Spinal cord (tissue), 10 donors: ENCODE data around the gene NUP54. TPM values are rescaled to one million over a fixed set of nuclear protein-coding genes. Genes with fewer than 3 reads are reported as not detected.

Source experiments
- DNase-seq, 6 donors: peaks; one replicate each; pipeline versions ENCODE4 v3.0.0 to v3.0.0-alpha.2; 2013 to 2015; ENCODE audit warnings: low spot score in 6 of 6, low read depth in 4 of 6
- H3K27ac ChIP-seq: one replicate; pipeline ENCODE4 v1.5.1; 2013; ENCODE audit warnings: low read depth, low read length, control low read depth
- H3K27me3 ChIP-seq: one replicate; pipeline ENCODE4 v1.6.1; 2013; ENCODE audit warnings: low read length; ENCODE audit not compliant: control insufficient read depth, insufficient read depth
- H3K36me3 ChIP-seq: one replicate; pipeline ENCODE4 v1.6.1; 2013; ENCODE audit warnings: low read length; ENCODE audit not compliant: control insufficient read depth, insufficient read depth
- H3K4me1 ChIP-seq: one replicate; pipeline ENCODE4 v1.6.1; 2013; ENCODE audit warnings: low read length; ENCODE audit not compliant: control insufficient read depth, insufficient read depth
- H3K4me3 ChIP-seq: one replicate; pipeline ENCODE4 v1.5.1; 2013; ENCODE audit warnings: low read depth, low read length, control low read depth
- H3K9me3 ChIP-seq: one replicate; pipeline ENCODE4 v1.6.1; 2013; ENCODE audit warnings: low read length; ENCODE audit not compliant: control insufficient read depth, insufficient read depth
- WGBS: methylation state at CpG from one replicate; pipeline ENCODE4 v1.1.5; 2013; ENCODE audit warnings: missing lambda C conversion rate; ENCODE audit not compliant: insufficient coverage; 5-methylcytosine and 5-hydroxymethylcytosine counted together
- polyA plus RNA-seq, 2 donors: library from polyadenylated mRNA; unstranded; fragments of 120-200 nt; gene quantifications; one replicate each; pipeline ENCODE4 v1.2.1, GENCODE V29; 2013; ENCODE audit not compliant: insufficient read length in 2 of 2
- total RNA-seq, 2 donors: library from RNA; depleted of rRNA in 1 of 2; stranded (reverse); fragments of 120-200 nt in 1 of 2; fragments of >200 nt in 1 of 2; gene quantifications; one replicate each; pipeline versions ENCODE4 v1.2.3 to v1.2.4, GENCODE V29; 2013 to 2014
- donor health status: healthy.

The NUP54 gene
- total and polyA plus RNA-seq, 4 donors = 45.5 to 87.4 (median 56.2) TPM

GRCh38 chr4:76083386-76083988 lies 64.7 kb downstream of the NUP54 start:
- no CpG with 5 or more reads among the region's 3 CpGs for WGBS
- Histone ChIP-seq H3K9me3 (no peaks in the 10 kb centered on the region), H3K27me3 (no peaks in the 10 kb centered on the region), H3K27ac (no peak overlapping the region), H3K4me1 (peaks cover 6% of the 10 kb centered on the region), H3K36me3 (no peaks in the 10 kb centered on the region), H3K4me3 (no peak overlapping the region)
- no peak for DNase-seq

GRCh38 chr4:76078033-76078613 lies 70.1 kb downstream of the NUP54 start:
- no peaks in the 10 kb centered on the region for H3K9me3 ChIP-seq
- 89% methylated on average over 1 of the region's 4 CpGs for WGBS
- H3K27ac ChIP-seq = no peak overlapping the region
- H3K36me3 ChIP-seq = no peaks in the 10 kb centered on the region
- H3K4me3 ChIP-seq = no peak overlapping the region
- H3K4me1 ChIP-seq = no peaks in the 10 kb centered on the region
- no peak for DNase-seq
- H3K27me3 ChIP-seq = no peaks in the 10 kb centered on the region

GRCh38 chr4:76074993-76075600 lies 73.1 kb downstream of the NUP54 start:
- Histone ChIP-seq H3K27ac (no peak overlapping the region), H3K9me3 (no peaks in the 10 kb centered on the region), H3K27me3 (no peaks in the 10 kb centered on the region), H3K4me1 (no peaks in the 10 kb centered on the region), H3K4me3 (no peak overlapping the region), H3K36me3 (no peaks in the 10 kb centered on the region)
- DNase-seq = no peak
- 83% methylated on average over 1 of the region's 4 CpGs for WGBS

- H3K4me3 ChIP-seq = no peak within 1 kb of the TSS
- H3K27ac ChIP-seq = no peak within 1 kb of the TSS
- no peaks in the 10 kb centered on the region for H3K9me3 ChIP-seq
- no peaks in the 10 kb centered on the region for H3K27me3 ChIP-seq
- DNase-seq = peak in 1 of 6 donors; percentile 69
- no peaks in the 10 kb centered on the region for H3K4me1 ChIP-seq
- no peaks in the 10 kb centered on the region for H3K36me3 ChIP-seq
- WGBS = no CpG with 5 or more reads among the region's 1 CpG
Observed at GRCh38 chr4:76074468-76074867, 73.7 kb downstream of the NUP54 start, which contains the start of gene ART3. Gene ART3, plus strand, starts transcription at chr4:76074709. Its CDS starts 1,181 bp downstream, at chr4:76075890.

GRCh38 chr4:76072760-76073159 lies 75.4 kb downstream of the NUP54 start:
- H3K27ac ChIP-seq = no peak overlapping the region
- 55% methylated on average over 3 of the region's 4 CpGs for WGBS
- no peaks in the 10 kb centered on the region for H3K4me1 ChIP-seq
- no peaks in the 10 kb centered on the region for H3K27me3 ChIP-seq
- no peak overlapping the region for H3K4me3 ChIP-seq
- H3K9me3 ChIP-seq = no peaks in the 10 kb centered on the region
- no peaks in the 10 kb centered on the region for H3K36me3 ChIP-seq
- no peak for DNase-seq

GRCh38 chr4:76067652-76068286 lies 80.4 kb downstream of the NUP54 start:
- Histone ChIP-seq H3K4me3 (no peak overlapping the region), H3K4me1 (no peaks in the 10 kb centered on the region), H3K36me3 (no peaks in the 10 kb centered on the region), H3K9me3 (no peaks in the 10 kb centered on the region), H3K27me3 (no peaks in the 10 kb centered on the region), H3K27ac (no peak overlapping the region)
- no CpG with 5 or more reads among the region's 2 CpGs for WGBS
- DNase-seq = peak in 5 of 6 donors; percentile 52 to 91 (median 70)

- Histone ChIP-seq H3K36me3 (no peaks in the 10 kb centered on the region), H3K9me3 (no peaks in the 10 kb centered on the region), H3K27me3 (no peaks in the 10 kb centered on the region), H3K4me1 (no peaks in the 10 kb centered on the region), H3K4me3 (no peak overlapping the region), H3K27ac (no peak overlapping the region)
- 77% methylated on average over 3 of the region's 3 CpGs for WGBS
- no peak for DNase-seq
Observed at GRCh38 chr4:76066546-76066945, 81.7 kb downstream of the NUP54 start.

Other genes starting within 250 kb of the NUP54 start
- under 1 TPM in 1 of 2 donors, not detected in 1; 0.06 TPM for gene PPEF2, start 245.9 kb downstream of the NUP54 start, total RNA-seq
- gene PPEF2, start 245.9 kb downstream of the NUP54 start, polyA plus RNA-seq = under 1 TPM in 1 of 2 donors, not detected in 1; 0.48 TPM
- gene NAAA, start 207.4 kb downstream of the NUP54 start, total RNA-seq = 10 to 100 TPM; 11.5 to 23.9 TPM
- gene NAAA, start 207.4 kb downstream of the NUP54 start, polyA plus RNA-seq = 10 to 100 TPM; 11.9 to 12.8 TPM
- 10 to 100 TPM; 33.6 to 40.6 TPM for gene SDAD1, start 157.5 kb downstream of the NUP54 start, total RNA-seq
- gene SDAD1, start 157.5 kb downstream of the NUP54 start, polyA plus RNA-seq = 10 to 100 TPM; 30.5 to 31.0 TPM
- gene CXCL9, start 140.9 kb downstream of the NUP54 start, total RNA-seq = under 1 TPM; 0.10 to 0.11 TPM
- gene CXCL9, start 140.9 kb downstream of the NUP54 start, polyA plus RNA-seq = not detected
- gene CXCL10, start 124.9 kb downstream of the NUP54 start, total RNA-seq = 1 to 10 TPM in 1 of 2 donors, under 1 TPM in 1; 0.28 to 1.9 TPM
- gene CXCL10, start 124.9 kb downstream of the NUP54 start, polyA plus RNA-seq = not detected
- gene CXCL11, start 112.3 kb downstream of the NUP54 start, total RNA-seq = under 1 TPM in 1 of 2 donors, not detected in 1; 0.69 TPM
- gene CXCL11, start 112.3 kb downstream of the NUP54 start, polyA plus RNA-seq = not detected
- gene ART3, start 73.7 kb downstream of the NUP54 start, total RNA-seq = 1 to 10 TPM; 4.0 to 7.6 TPM
- 1 to 10 TPM; 4.0 to 4.4 TPM for gene ART3, start 73.7 kb downstream of the NUP54 start, polyA plus RNA-seq
- gene SCARB2, start 65.4 kb upstream of the NUP54 start, total RNA-seq = 100 to 1,000 TPM; 243 to 326 TPM
- gene SCARB2, start 65.4 kb upstream of the NUP54 start, polyA plus RNA-seq = 100 to 1,000 TPM; 191 to 218 TPM
- 10 to 100 TPM in 1 of 2 donors, 1 to 10 TPM in 1; 9.4 to 14.8 TPM for gene FAM47E, start 103.3 kb upstream of the NUP54 start, total RNA-seq
- 1 to 10 TPM; 7.9 to 9.5 TPM for gene FAM47E, start 103.3 kb upstream of the NUP54 start, polyA plus RNA-seq
- 1 to 10 TPM in 1 of 2 donors, under 1 TPM in 1; 0.94 to 3.2 TPM for gene STBD1, start 158.3 kb upstream of the NUP54 start, total RNA-seq
- gene STBD1, start 158.3 kb upstream of the NUP54 start, polyA plus RNA-seq = 1 to 10 TPM; 1.8 to 2.1 TPM